Smooth muscle cell (in vitro differentiated cells): Measurements from ENCODE around the gene BCOR. TPM values are rescaled to one million over a fixed set of nuclear protein-coding genes. Genes with fewer than 3 reads are reported as not detected.

Source experiments
- DNase-seq: peaks from one replicate; lab custom pipeline; 2025; ENCODE audit not compliant: unreplicated experiment; lab: John Stamatoyannopoulos, UW
- H2AFZ ChIP-seq: fragments of 200-600 bp; sonication (generic); 2 replicates; pipeline ENCODE4 v1.6.0; 2016; ENCODE audit warnings: antibody characterized with exemption, low read depth, mild to moderate bottlenecking
- H3F3A ChIP-seq: fragments of 200-600 bp; sonication (generic); 2 replicates; pipeline ENCODE4 v1.6.0; 2017; ENCODE audit warnings: antibody characterized with exemption, low read depth
- H3K27ac ChIP-seq: fragments of 200-600 bp; sonication (generic); 2 replicates; pipeline ENCODE4 v1.5.1; 2016; ENCODE audit warnings: low read depth, mild to moderate bottlenecking
- H3K27me3 ChIP-seq: fragments of 200-600 bp; sonication (generic); 2 replicates; pipeline ENCODE4 v1.6.1; 2016; ENCODE audit warnings: low read depth, mild to moderate bottlenecking
- H3K36me3 ChIP-seq: fragments of 200-600 bp; sonication (generic); 2 replicates; pipeline ENCODE4 v1.5.1; 2016; ENCODE audit warnings: low read depth
- H3K4me1 ChIP-seq: fragments of 200-600 bp; sonication (generic); 2 replicates; pipeline ENCODE4 v1.5.1; 2016; ENCODE audit warnings: low read depth
- H3K4me2 ChIP-seq: fragments of 200-600 bp; sonication (generic); 2 replicates; pipeline ENCODE4 v1.6.0; 2016; ENCODE audit warnings: mild to moderate bottlenecking
- H3K4me3 ChIP-seq: fragments of 200-600 bp; sonication (generic); 2 replicates; pipeline ENCODE4 v1.5.1; 2016; ENCODE audit warnings: mild to moderate bottlenecking
- H3K79me2 ChIP-seq: fragments of 200-600 bp; sonication (generic); 2 replicates; pipeline ENCODE4 v1.6.0; 2016; ENCODE audit warnings: low read depth, mild to moderate bottlenecking
- H3K9ac ChIP-seq: fragments of 200-600 bp; sonication (generic); 2 replicates; pipeline ENCODE4 v1.6.0; 2016; ENCODE audit warnings: low read depth
- H3K9me3 ChIP-seq: fragments of 200-600 bp; sonication (generic); replicated peaks from 2 replicates; pipeline ENCODE4 v1.5.1; 2016; ENCODE audit warnings: low read depth
- H4K20me1 ChIP-seq: fragments of 200-600 bp; sonication (generic); 2 replicates; pipeline ENCODE4 v1.6.0; 2016; ENCODE audit warnings: low read depth
- CTCF ChIP-seq: fragments of 200-600 bp; sonication (generic); IDR thresholded peaks from 2 replicates; pipeline ENCODE4 v1.5.1; 2017; ENCODE audit warnings: borderline replicate concordance, mild to moderate bottlenecking, antibody characterized with exemption; ENCODE audit not compliant: insufficient read depth, poor library complexity, severe bottlenecking
- WGBS: methylation state at CpG from one replicate; pipeline ENCODE4 v1.1.7; 2016; ENCODE audit warnings: low lambda C conversion rate; 5-methylcytosine and 5-hydroxymethylcytosine counted together
- polyA plus RNA-seq: library from polyadenylated mRNA; unstranded; fragments of >200 nt; fragmentation: Nextera tagmentation; extraction: Ambion mirVana; gene quantifications from 2 replicates; pipeline ENCODE4 v1.2.1, GENCODE V29; 2016
- total RNA-seq: library from RNA; depleted of rRNA; stranded (reverse); fragments of >200 nt; gene quantifications from 2 replicates; pipeline ENCODE4 v1.2.3, GENCODE V29; 2014

Gene BCOR
- total and polyA plus RNA-seq, 2 experiments from 2014 or later: 19.5 to 28.0 TPM

- peaks cover 63% of the 10 kb centered on the region for H3K4me1 ChIP-seq
- H3F3A ChIP-seq: peaks cover 38% of the 10 kb centered on the region
- H3K9ac ChIP-seq: no peak overlapping the region
- no peaks in the 10 kb centered on the region for H3K9me3 ChIP-seq
- 18% methylated on average over 37 of the region's 63 CpGs for WGBS
- H3K4me2 ChIP-seq: peak overlapping the region; percentile 86
- peak overlapping the region; percentile 31 for H2AFZ ChIP-seq
- H3K79me2 ChIP-seq: no peaks in the 10 kb centered on the region
- no peaks in the 10 kb centered on the region for H4K20me1 ChIP-seq
- DNase-seq: peak; percentile 34
- TF ChIP-seq CTCF: no peak
- H3K27ac ChIP-seq: no peak overlapping the region
- H3K36me3 ChIP-seq: no peaks in the 10 kb centered on the region
- H3K4me3 ChIP-seq: peak overlapping the region; percentile 35
- H3K27me3 ChIP-seq: no peaks in the 10 kb centered on the region
Measured at GRCh38 chrX:40006106-40007017, 91.4 kb downstream of the BCOR start.

- Histone ChIP-seq H2AFZ (peak overlapping the region; percentile 31), H3K4me1 (peaks cover 54% of the 10 kb centered on the region), H3K79me2 (no peaks in the 10 kb centered on the region), H3F3A (peaks cover 30% of the 10 kb centered on the region), H3K9me3 (no peaks in the 10 kb centered on the region), H3K4me2 (peak overlapping the region; percentile 86), H3K27ac (no peak overlapping the region), H3K27me3 (no peaks in the 10 kb centered on the region), H3K4me3 (peak overlapping the region; percentile 35), H4K20me1 (no peaks in the 10 kb centered on the region), H3K36me3 (no peaks in the 10 kb centered on the region), H3K9ac (no peak overlapping the region)
- 8% methylated on average over 68 of the region's 73 CpGs for WGBS
- TF ChIP-seq CTCF: no peak
- DNase-seq: peak; percentile 17
Measured at GRCh38 chrX:40005292-40006011, 92.3 kb downstream of the BCOR start.

- H3K79me2 ChIP-seq: no peaks in the 10 kb centered on the region
- peak overlapping the region; percentile 31 for H2AFZ ChIP-seq
- peaks cover 30% of the 10 kb centered on the region for H3F3A ChIP-seq
- 29% methylated on average over 13 of the region's 16 CpGs for WGBS
- no peak overlapping the region for H3K9ac ChIP-seq
- no peaks in the 10 kb centered on the region for H3K36me3 ChIP-seq
- H3K4me3 ChIP-seq: peak overlapping the region; percentile 35
- H3K9me3 ChIP-seq: no peaks in the 10 kb centered on the region
- DNase-seq: no peak
- no peaks in the 10 kb centered on the region for H4K20me1 ChIP-seq
- H3K4me1 ChIP-seq: peaks cover 49% of the 10 kb centered on the region
- no peak overlapping the region for H3K27ac ChIP-seq
- no peaks in the 10 kb centered on the region for H3K27me3 ChIP-seq
- H3K4me2 ChIP-seq: peak overlapping the region; percentile 86
- TF ChIP-seq CTCF: no peak
Measured at GRCh38 chrX:40004921-40005291, 92.9 kb downstream of the BCOR start.
